DND-41 (cell line): ENCODE data around the gene PDLIM7.

ENCODE experiments used
- CTCF ChIP-seq: IDR thresholded peaks from 2 replicates; pipeline ENCODE4 v1.5.1; 2012; ENCODE audit warnings: borderline replicate concordance, low read length, moderate library complexity, mild to moderate bottlenecking; ENCODE audit not compliant: poor library complexity, severe bottlenecking; ENCODE audit errors: extremely low read depth
- EZH2 ChIP-seq: IDR thresholded peaks from 3 replicates; pipeline ENCODE4 v1.6.1; 2012; ENCODE audit warnings: borderline replicate concordance, low read depth, mild to moderate bottlenecking, moderate library complexity, low read length, inconsistent platforms; ENCODE audit not compliant: severe bottlenecking

DNA sequence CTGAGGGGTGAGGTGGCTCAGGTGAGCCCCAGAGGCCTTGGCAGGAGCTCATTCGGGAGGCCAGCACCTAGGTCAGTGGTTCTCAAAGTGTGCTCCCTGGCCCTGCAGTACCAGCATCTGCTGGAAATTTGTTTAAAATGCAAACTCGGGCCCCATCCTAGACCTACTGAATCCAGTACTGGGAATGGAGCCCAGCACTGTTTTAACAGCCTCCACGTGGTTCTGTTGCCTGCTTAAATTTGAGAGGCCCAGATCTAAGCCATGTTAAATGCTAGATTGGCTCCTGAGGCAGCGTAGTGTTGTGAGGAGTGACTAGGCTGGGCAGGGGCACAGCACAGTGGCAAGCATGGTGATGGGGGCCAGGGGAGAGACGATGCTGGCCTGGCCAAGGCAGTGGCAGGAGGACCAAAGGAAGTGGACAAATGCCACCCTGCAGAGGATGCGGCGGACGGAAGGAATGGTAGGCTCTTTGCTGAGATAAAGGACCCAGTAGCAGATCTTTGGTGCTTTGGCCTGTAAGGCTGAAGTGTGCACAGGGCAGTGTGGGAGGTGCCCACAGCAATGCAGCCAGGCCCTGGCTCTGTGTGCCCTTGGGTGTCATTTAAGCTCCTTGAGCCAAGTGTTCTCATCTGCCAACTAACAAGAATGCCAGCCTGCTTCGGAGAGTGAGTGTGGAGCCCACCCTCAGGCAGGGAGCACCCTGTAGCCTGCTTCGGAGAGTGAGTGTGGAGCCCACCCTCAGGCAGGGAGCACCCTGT lies 46.6 kb downstream of the PDLIM7 start:
- TF ChIP-seq EZH2 = no peak
- no peak for TF ChIP-seq CTCF
